Measurements from ENCODE around the gene SPANXC.
"Not testable (repeated sequence)": the region's sequence is repeated elsewhere in the genome, so short reads cannot be mapped to it uniquely, and the experiment has no call there.

DNA sequence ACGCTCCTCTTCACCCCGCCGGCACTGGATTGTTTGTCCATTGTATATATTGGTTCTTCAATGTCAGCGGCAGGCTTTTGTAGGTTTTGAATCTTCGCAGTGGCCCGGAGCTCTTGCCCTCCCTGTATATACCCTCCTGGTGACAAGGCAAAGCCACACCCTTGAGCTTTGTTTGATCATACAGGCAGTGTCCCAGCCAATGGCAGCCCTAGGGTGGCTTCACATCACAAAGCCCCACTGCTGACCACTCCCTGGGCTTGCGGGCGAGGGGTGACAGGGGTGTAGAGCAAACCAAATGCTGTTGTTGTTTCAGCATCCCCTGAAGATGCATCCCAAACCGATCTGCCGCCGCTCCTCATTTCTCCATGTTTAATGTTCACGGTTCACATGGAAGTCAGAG lies at the start of gene SPANXC:
- TF ChIP-seq POLR2A (IDR thresholded peaks at IDR 0.05), result not testable (repeated sequence)
- TF ChIP-seq, protein P1, sequence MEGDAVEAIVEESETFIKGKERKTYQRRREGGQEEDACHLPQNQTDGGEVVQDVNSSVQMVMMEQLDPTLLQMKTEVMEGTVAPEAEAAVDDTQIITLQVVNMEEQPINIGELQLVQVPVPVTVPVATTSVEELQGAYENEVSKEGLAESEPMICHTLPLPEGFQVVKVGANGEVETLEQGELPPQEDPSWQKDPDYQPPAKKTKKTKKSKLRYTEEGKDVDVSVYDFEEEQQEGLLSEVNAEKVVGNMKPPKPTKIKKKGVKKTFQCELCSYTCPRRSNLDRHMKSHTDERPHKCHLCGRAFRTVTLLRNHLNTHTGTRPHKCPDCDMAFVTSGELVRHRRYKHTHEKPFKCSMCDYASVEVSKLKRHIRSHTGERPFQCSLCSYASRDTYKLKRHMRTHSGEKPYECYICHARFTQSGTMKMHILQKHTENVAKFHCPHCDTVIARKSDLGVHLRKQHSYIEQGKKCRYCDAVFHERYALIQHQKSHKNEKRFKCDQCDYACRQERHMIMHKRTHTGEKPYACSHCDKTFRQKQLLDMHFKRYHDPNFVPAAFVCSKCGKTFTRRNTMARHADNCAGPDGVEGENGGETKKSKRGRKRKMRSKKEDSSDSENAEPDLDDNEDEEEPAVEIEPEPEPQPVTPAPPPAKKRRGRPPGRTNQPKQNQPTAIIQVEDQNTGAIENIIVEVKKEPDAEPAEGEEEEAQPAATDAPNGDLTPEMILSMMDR (IDR thresholded peaks at IDR 0.05), result not testable (repeated sequence)

Measured in Peyer's patch (tissue), 4 donors.